Stimulated activated CD4-positive, alpha-beta T cell treated with anti-CD3 and anti-CD28 coated beads, Interleukin-12 subunit alpha, Interleukin-12 subunit beta, amount 100 ng/mL, for 24 hours (primary cell): ENCODE data around the gene SNN.

ENCODE experiments used
- DNase-seq, 2 experiments: peaks; one replicate each; pipeline ENCODE4 v3.0.0-alpha.2; 2020; ENCODE audit warnings: low read depth in 2 of 2

Gene SNN

GRCh38 chr16:11667824-11668622 is at the start of gene SNN:
Gene SNN (plus strand): TSS chr16:11668455. CDS start chr16:11676060, 7,605 bp downstream.
- DNase-seq = peak; percentile 72 to 82

GRCh38 chr16:11619327-11619851 is 48.9 kb upstream of the SNN start:
- DNase-seq = no peak

GRCh38 chr16:11620243-11621003 is 47.8 kb upstream of the SNN start:
- DNase-seq = no peak

- no peak for DNase-seq
Observed at GRCh38 chr16:11621539-11621919, 46.7 kb upstream of the SNN start.

GRCh38 chr16:11621920-11622651 is 46.2 kb upstream of the SNN start:
- no peak for DNase-seq

GRCh38 chr16:11624205-11624604 is 44.0 kb upstream of the SNN start:
- DNase-seq = no peak

GRCh38 chr16:11624636-11625607 is 43.3 kb upstream of the SNN start:
- no peak for DNase-seq

GRCh38 chr16:11625769-11626168 is 42.5 kb upstream of the SNN start:
- DNase-seq = no peak

- DNase-seq = no peak
Observed at GRCh38 chr16:11626657-11627291, 41.5 kb upstream of the SNN start.

- DNase-seq = no peak
Observed at GRCh38 chr16:11627292-11627663, 41.0 kb upstream of the SNN start.

GRCh38 chr16:11627822-11628457 is 40.3 kb upstream of the SNN start:
- no peak for DNase-seq

- no peak for DNase-seq
Observed at GRCh38 chr16:11629071-11630030, 38.9 kb upstream of the SNN start.

- no peak for DNase-seq
Observed at GRCh38 chr16:11630046-11630767, 38.0 kb upstream of the SNN start.

GRCh38 chr16:11630768-11631056 is 37.5 kb upstream of the SNN start:
- no peak for DNase-seq

GRCh38 chr16:11631214-11631613 is 37.0 kb upstream of the SNN start:
- no peak for DNase-seq

GRCh38 chr16:11632455-11632939 is 35.8 kb upstream of the SNN start:
- DNase-seq = no peak

GRCh38 chr16:11633113-11633512 is 35.1 kb upstream of the SNN start:
- DNase-seq = no peak

- DNase-seq = no peak
Observed at GRCh38 chr16:11634312-11634711, 33.9 kb upstream of the SNN start.
